ENCODE measurements around the gene TMEM91. TPM values are rescaled to one million over a fixed set of nuclear protein-coding genes. Genes with fewer than 3 reads are reported as not detected.

TMEM91 gene
- total RNA-seq, 1 experiment from 2014 or later = 5.3 TPM

GRCh38 chr19:41402010-41402409 lies 25.7 kb downstream of the TMEM91 start:
- H3K27ac Mint-ChIP-seq = no peak overlapping the region
- TF ChIP-seq ZNF425 (CRISPR knock-in tag; conservative IDR thresholded peaks at IDR 0.05) (no peak), PRRX2 (CRISPR knock-in tag; IDR thresholded peaks at IDR 0.05) (no peak), E2F5 (CRISPR knock-in tag; IDR thresholded peaks at IDR 0.05) (no peak), AR (CRISPR knock-in tag; IDR thresholded peaks at IDR 0.05) (no peak), ATF6 (CRISPR knock-in tag; IDR thresholded peaks at IDR 0.05) (no peak), TEAD4 (CRISPR knock-in tag; IDR thresholded peaks at IDR 0.05) (no peak), ATF1 (CRISPR knock-in tag; IDR thresholded peaks at IDR 0.05) (no peak), NR2C2 (CRISPR knock-in tag; IDR thresholded peaks at IDR 0.05) (no peak), E2F4 (CRISPR knock-in tag; IDR thresholded peaks at IDR 0.05; ENCODE audit: borderline replicate concordance, low read depth) (no peak), ZNF138 (CRISPR knock-in tag; conservative IDR thresholded peaks at IDR 0.05) (no peak), CREM (CRISPR knock-in tag; IDR thresholded peaks at IDR 0.05) (no peak), FOXP4 (CRISPR knock-in tag; IDR thresholded peaks at IDR 0.05) (no peak), ERG (CRISPR knock-in tag; IDR thresholded peaks at IDR 0.05) (no peak), NR1H2 (CRISPR knock-in tag; IDR thresholded peaks at IDR 0.05) (no peak), OVOL2 (CRISPR knock-in tag; IDR thresholded peaks at IDR 0.05; ENCODE audit: borderline replicate concordance) (no peak), ZNF317 (CRISPR knock-in tag; IDR thresholded peaks at IDR 0.05; ENCODE audit: borderline replicate concordance, low read depth) (no peak), AFF4 (CRISPR knock-in tag; IDR thresholded peaks at IDR 0.05; ENCODE audit: borderline replicate concordance) (no peak)

More at GRCh38 chr19:41402010-41402409, 25.7 kb downstream of the TMEM91 start:
- POLR2A ChIA-PET = no interaction called here
- Mint-ChIP-seq H3K36me3 (no peaks in the 10 kb centered on the region), H3K4me3 (no peak overlapping the region), H3K4me1 (peaks cover 17% of the 10 kb centered on the region), H3K27me3 (ENCODE audit: low read depth) (no peaks in the 10 kb centered on the region), H3K9me3 (no peaks in the 10 kb centered on the region)
- CTCF ChIA-PET = no interaction called here
- DNase-seq (ENCODE audit: low spot score) (no peak), ATAC-seq (no peak)

All from WTC11 (cell line).